Fibroblast of mammary gland (primary cell): ENCODE data around the gene PAXIP1.

Experiments used
- DNase-seq: peaks from one replicate; pipeline ENCODE4 v3.0.0-alpha.2; 2010; ENCODE audit warnings: low read depth
- H3K4me3 ChIP-seq: 2 replicates; pipeline ENCODE4 v1.5.1; 2011; ENCODE audit warnings: low read depth, mild to moderate bottlenecking, low read length, moderate library complexity; ENCODE audit not compliant: control insufficient read depth
- CTCF ChIP-seq: conservative IDR thresholded peaks from 2 replicates; pipeline ENCODE4 v1.5.1; 2011; ENCODE audit warnings: low read depth, low read length, inconsistent platforms; ENCODE audit not compliant: control insufficient read depth, insufficient read depth

Gene PAXIP1

GRCh38 chr7:154918266-154918665, 84.7 kb downstream of the PAXIP1 start:
- DNase-seq: no peak
- H3K4me3 ChIP-seq: no peak overlapping the region
- TF ChIP-seq CTCF: no peak

GRCh38 chr7:154917808-154918160, 85.1 kb downstream of the PAXIP1 start:
- DNase-seq: no peak
- H3K4me3 ChIP-seq: no peak overlapping the region
- TF ChIP-seq CTCF: no peak

- TF ChIP-seq CTCF: no peak
- no peak for DNase-seq
- H3K4me3 ChIP-seq: no peak overlapping the region
These were observed 85.8 kb downstream of the PAXIP1 start for GRCh38 chr7:154916856-154917807.

- no peak for TF ChIP-seq CTCF
- no peak for DNase-seq
- H3K4me3 ChIP-seq: no peak overlapping the region
These were observed 86.5 kb downstream of the PAXIP1 start for GRCh38 chr7:154916381-154916780.

GRCh38 chr7:154915600-154915999, 87.3 kb downstream of the PAXIP1 start:
- no peak for DNase-seq
- no peak for TF ChIP-seq CTCF
- H3K4me3 ChIP-seq: no peak overlapping the region

GRCh38 chr7:154914996-154915380, 87.9 kb downstream of the PAXIP1 start:
- DNase-seq: no peak
- no peak overlapping the region for H3K4me3 ChIP-seq
- TF ChIP-seq CTCF: no peak
